Measurements from ENCODE around the gene ANKFN1. TPM values are rescaled to one million over a fixed set of nuclear protein-coding genes. Genes with fewer than 3 reads are reported as not detected.

The ANKFN1 gene
- total and polyA plus RNA-seq, 7 donors, result 0.12 to 0.55 (median 0.26) TPM; not detected in 3

DNA sequence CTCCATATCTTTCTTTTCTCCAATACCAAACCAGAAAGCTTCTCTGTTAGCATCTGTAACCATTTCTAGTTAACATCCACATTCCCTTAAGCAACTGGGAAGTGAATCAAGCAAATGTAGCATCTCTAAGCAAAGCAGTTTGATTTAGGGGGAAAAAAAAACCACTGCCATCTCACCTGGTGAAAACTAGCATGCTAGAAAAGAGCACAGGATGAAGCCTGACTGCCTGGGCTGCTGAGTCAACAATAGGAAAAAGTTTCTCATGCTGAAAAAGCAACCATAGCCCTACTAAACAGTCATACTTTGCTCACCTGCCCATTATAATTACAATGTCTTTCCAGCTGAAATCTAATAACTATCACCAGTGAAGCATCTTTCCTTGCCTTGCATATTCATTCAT is 139.3 kb downstream of the ANKFN1 start:
- DNase-seq, result no peak
- no peaks in the 10 kb centered on the region for H3K27me3 ChIP-seq
- peaks cover 0 to 20% (median 16%) of the 10 kb centered on the region in 4 donors for H3K4me1 ChIP-seq
- no peaks in the 10 kb centered on the region for H3K9me3 ChIP-seq
- no peak overlapping the region for H3K27ac ChIP-seq
- no peaks in the 10 kb centered on the region for H3K36me3 ChIP-seq
- no peak overlapping the region for H3K4me3 ChIP-seq
- intact Hi-C loops (cut with DNase I), result no loop called here
- TF ChIP-seq, protein P1, sequence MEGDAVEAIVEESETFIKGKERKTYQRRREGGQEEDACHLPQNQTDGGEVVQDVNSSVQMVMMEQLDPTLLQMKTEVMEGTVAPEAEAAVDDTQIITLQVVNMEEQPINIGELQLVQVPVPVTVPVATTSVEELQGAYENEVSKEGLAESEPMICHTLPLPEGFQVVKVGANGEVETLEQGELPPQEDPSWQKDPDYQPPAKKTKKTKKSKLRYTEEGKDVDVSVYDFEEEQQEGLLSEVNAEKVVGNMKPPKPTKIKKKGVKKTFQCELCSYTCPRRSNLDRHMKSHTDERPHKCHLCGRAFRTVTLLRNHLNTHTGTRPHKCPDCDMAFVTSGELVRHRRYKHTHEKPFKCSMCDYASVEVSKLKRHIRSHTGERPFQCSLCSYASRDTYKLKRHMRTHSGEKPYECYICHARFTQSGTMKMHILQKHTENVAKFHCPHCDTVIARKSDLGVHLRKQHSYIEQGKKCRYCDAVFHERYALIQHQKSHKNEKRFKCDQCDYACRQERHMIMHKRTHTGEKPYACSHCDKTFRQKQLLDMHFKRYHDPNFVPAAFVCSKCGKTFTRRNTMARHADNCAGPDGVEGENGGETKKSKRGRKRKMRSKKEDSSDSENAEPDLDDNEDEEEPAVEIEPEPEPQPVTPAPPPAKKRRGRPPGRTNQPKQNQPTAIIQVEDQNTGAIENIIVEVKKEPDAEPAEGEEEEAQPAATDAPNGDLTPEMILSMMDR (IDR thresholded peaks at IDR 0.05), result no peak
- TF ChIP-seq EP300 (IDR thresholded peaks at IDR 0.05) (no peak), POLR2AphosphoS5 (IDR thresholded peaks at IDR 0.05) (no peak), POLR2A (IDR thresholded peaks at IDR 0.05) (no peak)

DNA sequence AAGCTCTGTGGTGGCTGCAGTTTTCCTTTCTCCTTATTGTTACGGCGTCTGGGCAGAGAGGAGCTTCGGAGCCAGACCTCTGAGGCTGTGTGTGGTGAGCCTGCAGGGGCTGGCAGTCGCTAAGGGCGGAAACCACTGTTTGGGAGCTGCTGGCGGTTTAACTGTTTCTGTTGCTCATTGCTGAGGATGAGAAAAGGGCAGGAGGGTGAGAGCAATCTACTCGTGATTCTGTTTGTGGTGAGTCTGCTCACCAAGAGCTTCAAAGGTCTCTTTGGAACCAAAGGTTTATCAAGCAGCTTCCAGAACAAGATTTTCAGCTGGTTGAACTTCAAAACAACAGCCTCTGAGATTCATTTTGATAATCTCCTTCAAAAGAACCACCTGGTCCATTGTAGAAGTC is 143.9 kb downstream of the ANKFN1 start:
- intact Hi-C loops (cut with DNase I), result no loop called here

DNA sequence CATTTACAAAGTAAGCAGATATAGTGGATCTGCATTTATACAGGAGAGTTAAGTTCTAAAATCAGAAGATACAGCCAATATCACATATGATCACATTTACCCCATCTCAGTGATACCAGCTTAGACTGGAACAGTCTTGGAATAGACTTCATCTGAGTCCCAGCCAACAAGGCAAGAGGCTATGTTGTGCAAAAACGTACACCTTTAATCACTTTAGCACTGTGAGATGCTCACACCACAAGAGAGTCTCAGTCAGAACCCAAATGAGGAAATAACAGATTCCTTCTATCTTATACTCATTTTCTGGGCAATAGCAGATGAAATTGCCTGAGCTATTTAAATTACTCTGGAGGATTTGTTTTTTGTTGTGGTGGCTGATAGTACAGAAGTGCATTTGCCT is 145.6 kb downstream of the ANKFN1 start:
- TF ChIP-seq POLR2AphosphoS5 (IDR thresholded peaks at IDR 0.05), result no peak
- TF ChIP-seq, protein P1 (IDR thresholded peaks at IDR 0.05), result no peak
- no peak for TF ChIP-seq POLR2A (IDR thresholded peaks at IDR 0.05)

More for the DNA sequence above, 143.9 kb downstream of the ANKFN1 start:
- H3K4me1 ChIP-seq, result peaks cover 0 to 6% (median under 1%) of the 10 kb centered on the region in 4 donors
- no peaks in the 10 kb centered on the region for H3K9me3 ChIP-seq
- H3K4me3 ChIP-seq, result no peak overlapping the region
- TF ChIP-seq, protein P1 (IDR thresholded peaks at IDR 0.05), result no peak
- TF ChIP-seq EP300 (IDR thresholded peaks at IDR 0.05) (no peak), POLR2A (IDR thresholded peaks at IDR 0.05) (no peak), POLR2AphosphoS5 (IDR thresholded peaks at IDR 0.05) (no peak)
- DNase-seq, result no peak
- H3K27ac ChIP-seq, result no peak overlapping the region
- WGBS, 2 donors, result 14 to 29% methylated on average over 7 of the region's 7 CpGs
- H3K36me3 ChIP-seq, result no peaks in the 10 kb centered on the region
- no peaks in the 10 kb centered on the region for H3K27me3 ChIP-seq

DNA sequence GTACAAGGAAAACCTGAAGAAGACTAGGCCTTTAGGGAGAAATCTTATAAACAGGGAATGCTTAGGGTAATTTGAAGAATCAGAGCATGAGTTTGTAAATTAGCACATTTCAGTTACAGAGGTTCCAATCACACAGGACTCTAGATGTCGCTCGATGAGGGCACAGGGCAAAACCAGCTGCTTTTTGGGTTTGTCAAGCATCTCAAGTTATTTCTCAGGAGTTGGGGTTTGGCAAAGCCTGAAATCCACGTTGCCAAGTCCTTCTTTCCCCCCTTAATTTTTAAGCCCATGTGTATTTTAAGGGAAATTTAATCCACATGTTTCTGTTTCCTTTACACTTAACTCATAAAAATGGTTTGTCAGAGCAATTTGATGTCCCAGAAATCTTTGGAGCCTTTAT is 146.9 kb downstream of the ANKFN1 start:
- Histone ChIP-seq H3K27me3 (no peaks in the 10 kb centered on the region), H3K4me1 (peaks cover 0 to 6% (median 0%) of the 10 kb centered on the region in 4 donors), H3K9me3 (no peaks in the 10 kb centered on the region), H3K27ac (no peak overlapping the region), H3K4me3 (no peak overlapping the region), H3K36me3 (no peaks in the 10 kb centered on the region)
- DNase-seq, result no peak
- WGBS, 2 donors, result 65 to 74% methylated on average over 3 of the region's 3 CpGs
- TF ChIP-seq, protein P1 (IDR thresholded peaks at IDR 0.05), result no peak
- intact Hi-C loops (cut with DNase I), result no loop called here

More for the DNA sequence above, 145.6 kb downstream of the ANKFN1 start:
- Histone ChIP-seq H3K9me3 (no peaks in the 10 kb centered on the region), H3K36me3 (no peaks in the 10 kb centered on the region), H3K4me3 (no peak overlapping the region), H3K4me1 (peaks cover 0 to 6% (median 0%) of the 10 kb centered on the region in 4 donors), H3K27me3 (no peaks in the 10 kb centered on the region), H3K27ac (no peak overlapping the region)
- intact Hi-C loops (cut with DNase I), result no loop called here
- 34 to 54% methylated on average over 1 of the region's 1 CpG for WGBS, 2 donors
- no peak for DNase-seq

DNA sequence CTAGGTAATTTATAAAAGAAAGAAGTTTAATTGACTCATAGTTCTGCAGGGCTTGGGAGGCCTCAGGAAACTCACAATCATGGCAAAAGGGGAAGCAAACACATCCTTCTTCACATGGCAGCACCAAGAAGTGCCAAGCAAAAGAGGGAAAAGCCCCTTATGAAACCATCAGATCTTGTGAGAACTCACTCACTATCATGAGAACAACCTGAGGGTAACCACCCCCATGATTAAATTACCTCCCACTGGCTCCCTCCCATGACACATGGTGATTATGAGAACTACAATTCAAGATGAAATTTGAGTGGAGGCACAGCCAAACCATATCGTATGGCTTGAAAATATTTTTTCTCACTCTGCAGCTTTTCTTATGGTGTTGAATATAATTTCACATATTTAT is 151.7 kb downstream of the ANKFN1 start:
- H3K4me1 ChIP-seq, result no peaks in the 10 kb centered on the region
- no peaks in the 10 kb centered on the region for H3K27me3 ChIP-seq
- intact Hi-C loops (cut with DNase I), result no loop called here
- H3K4me3 ChIP-seq, result no peak overlapping the region
- no peaks in the 10 kb centered on the region for H3K9me3 ChIP-seq
- H3K36me3 ChIP-seq, result no peaks in the 10 kb centered on the region
- no peak for DNase-seq
- no peak overlapping the region for H3K27ac ChIP-seq
- TF ChIP-seq POLR2A (IDR thresholded peaks at IDR 0.05), result no peak
- TF ChIP-seq, protein P1 (IDR thresholded peaks at IDR 0.05), result no peak
- TF ChIP-seq POLR2AphosphoS5 (IDR thresholded peaks at IDR 0.05), result no peak
- TF ChIP-seq EP300 (IDR thresholded peaks at IDR 0.05), result no peak
- WGBS, 2 donors, result 74 to 76% methylated on average over 1 of the region's 1 CpG
